Renal cortical epithelial cell (primary cell): ENCODE data around the gene PCDH9. TPM values are rescaled to one million over a fixed set of nuclear protein-coding genes. Genes with fewer than 3 reads are reported as not detected.
"Not testable (repeated sequence)": the region's sequence is repeated elsewhere in the genome, so short reads cannot be mapped to it uniquely, and the experiment has no call there.

Experiments used
- DNase-seq: peaks from one replicate; pipeline ENCODE4 v3.0.0-alpha.2; 2011; ENCODE audit warnings: low read depth
- total RNA-seq: library from RNA; depleted of rRNA; stranded (reverse); fragments of >200 nt; gene quantifications from 2 replicates; pipeline ENCODE4 v1.2.3, GENCODE V29; 2014

PCDH9 gene
- total RNA-seq, 1 donor from 2014 or later: 4.6 TPM

- DNase-seq: no peak
These were observed 957.1 kb downstream of the PCDH9 start for GRCh38 chr13:66273011-66273410.

GRCh38 chr13:66266761-66267160 is 963.4 kb downstream of the PCDH9 start:
- DNase-seq: no peak

GRCh38 chr13:66266348-66266747 is 963.8 kb downstream of the PCDH9 start:
- no peak for DNase-seq

- peak; percentile 38 for DNase-seq
These were observed 964.8 kb downstream of the PCDH9 start for GRCh38 chr13:66265371-66265770.

- peak; percentile 57 for DNase-seq
These were observed 965.2 kb downstream of the PCDH9 start for GRCh38 chr13:66264971-66265370.

GRCh38 chr13:66262330-66262729 is 967.8 kb downstream of the PCDH9 start:
- no peak for DNase-seq

- DNase-seq: not testable (repeated sequence)
These were observed 970.7 kb downstream of the PCDH9 start for GRCh38 chr13:66259426-66259825.
